NCI-H524 treated with DMSO at 0.1 percent for 48 hours (cell line): ENCODE data around the gene PDE4B.
"Not testable (repeated sequence)": the region's sequence is repeated elsewhere in the genome, so short reads cannot be mapped to it uniquely, and the experiment has no call there.

Experiments used
- DNase-seq: peaks from one replicate; lab custom pipeline; 2025; lab: John Stamatoyannopoulos, UW

Gene PDE4B

GRCh38 chr1:66393586-66394287 lies 601.0 kb downstream of the PDE4B start:
- no peak for DNase-seq

GRCh38 chr1:66394603-66395002 lies 601.9 kb downstream of the PDE4B start:
- DNase-seq: no peak

- DNase-seq: no peak
These were observed 602.7 kb downstream of the PDE4B start for GRCh38 chr1:66395202-66396061.

- peak; percentile 21 for DNase-seq
These were observed 603.7 kb downstream of the PDE4B start for GRCh38 chr1:66396212-66396890.

GRCh38 chr1:66397192-66397591 lies 604.5 kb downstream of the PDE4B start:
- DNase-seq: no peak

- no peak for DNase-seq
These were observed 607.3 kb downstream of the PDE4B start for GRCh38 chr1:66399888-66400529.

GRCh38 chr1:66400660-66401059 lies 608.0 kb downstream of the PDE4B start:
- DNase-seq: no peak

GRCh38 chr1:66401244-66401643 lies 608.5 kb downstream of the PDE4B start:
- no peak for DNase-seq

- peak; percentile 28 for DNase-seq
These were observed 609.5 kb downstream of the PDE4B start for GRCh38 chr1:66402194-66402593.

GRCh38 chr1:66403007-66403731 lies 610.5 kb downstream of the PDE4B start:
- no peak for DNase-seq

GRCh38 chr1:66405061-66405460 lies 612.4 kb downstream of the PDE4B start:
- DNase-seq: peak; percentile 53

- not testable (repeated sequence) for DNase-seq
These were observed 618.8 kb downstream of the PDE4B start for GRCh38 chr1:66411449-66411848.

GRCh38 chr1:66412704-66413103 lies 620.0 kb downstream of the PDE4B start:
- no peak for DNase-seq

GRCh38 chr1:66413136-66413837 lies 620.6 kb downstream of the PDE4B start:
- DNase-seq: no peak

- no peak for DNase-seq
These were observed 621.1 kb downstream of the PDE4B start for GRCh38 chr1:66413838-66414175.

GRCh38 chr1:66415281-66415680 lies 622.6 kb downstream of the PDE4B start:
- no peak for DNase-seq

- no peak for DNase-seq
These were observed 623.2 kb downstream of the PDE4B start for GRCh38 chr1:66415866-66416265.

- DNase-seq: no peak
These were observed 623.6 kb downstream of the PDE4B start for GRCh38 chr1:66416295-66416694.

GRCh38 chr1:66418021-66418420 lies 625.3 kb downstream of the PDE4B start:
- no peak for DNase-seq

GRCh38 chr1:66420171-66420570 lies 627.5 kb downstream of the PDE4B start:
- DNase-seq: not testable (repeated sequence)

- DNase-seq: not testable (repeated sequence)
These were observed 628.2 kb downstream of the PDE4B start for GRCh38 chr1:66420906-66421305.
